Endothelial cell of umbilical vein (primary cell): ENCODE measurements around the gene RAB3IL1. TPM values are rescaled to one million over a fixed set of nuclear protein-coding genes. Genes with fewer than 3 reads are reported as not detected.

Experiments used
- BruUV-seq: library from RNA; stranded (reverse); fragments of 400-500 nt; replicated peaks from 2 replicates; lab custom pipeline; 2021; lab: Mats Ljungman, UMichigan
- CTCF ChIA-PET: fragments of 300-600, 350-600 bp; sonication (Branson Sonifier 250); formaldehyde crosslinking; loops from one replicate; lab custom pipeline; 2021; ENCODE audit warnings: antibody characterized with exemption, inconsistent platforms; lab: Charles Lee
- POLR2A ChIA-PET: fragments of 300-600, 350-600 bp; sonication (Branson Sonifier 250); formaldehyde crosslinking; loops from one replicate; lab custom pipeline; 2021; ENCODE audit warnings: antibody characterized with exemption, inconsistent platforms; lab: Charles Lee
- DNase-seq: peaks from one replicate; pipeline ENCODE4 v3.0.0-alpha.2; 2011; ENCODE audit warnings: low read depth, low spot score
- FAIRE-seq: peaks from 2 replicates; lab custom pipeline; 2011; peaks lifted over from hg19 to GRCh38; lab: Jason Lieb, UNC
- H2AFZ ChIP-seq: 2 replicates; pipeline ENCODE4 v1.6.0; 2012; ENCODE audit warnings: low read depth, low read length, control low read depth, inconsistent platforms
- H3K27ac ChIP-seq: 2 replicates; pipeline ENCODE4 v1.5.1; 2011; ENCODE audit warnings: low read depth, mild to moderate bottlenecking, control low read depth, low read length, moderate library complexity; ENCODE audit not compliant: insufficient read depth
- H3K27me3 ChIP-seq, 2 experiments: 2 replicates each; pipeline versions ENCODE4 v1.6.0 to v1.6.1; 2011; ENCODE audit warnings: low read length in 2 of 2, mixed read lengths in 1 of 2; ENCODE audit not compliant: control insufficient read depth in 2 of 2, insufficient read depth in 2 of 2
- H3K36me3 ChIP-seq, 2 experiments: 2 replicates in 1 of 2; 3 replicates in 1 of 2; pipeline ENCODE4 v1.5.1; 2011; ENCODE audit warnings: low read length in 2 of 2, mild to moderate bottlenecking in 1 of 2, moderate library complexity in 1 of 2; ENCODE audit not compliant: control insufficient read depth in 2 of 2, insufficient read depth in 2 of 2; ENCODE audit errors: extremely low read depth in 1 of 2
- H3K4me1 ChIP-seq: 3 replicates; pipeline ENCODE4 v1.5.1; 2011; ENCODE audit warnings: mild to moderate bottlenecking, low read length; ENCODE audit not compliant: control insufficient read depth, insufficient read depth; ENCODE audit errors: extremely low read depth
- H3K4me2 ChIP-seq: 2 replicates; pipeline ENCODE4 v1.6.1; 2011; ENCODE audit warnings: low read length, control low read depth, mixed read lengths; ENCODE audit not compliant: insufficient read depth
- H3K4me3 ChIP-seq, 3 experiments: fragments of 200-600 bp in 1 of 3; sonication (generic), shearing (Covaris generic) in 1 of 3; replicated peaks in 1 of 3; 2 replicates each; pipeline ENCODE4 v1.5.1; 2011 to 2016; ENCODE audit warnings: control low read depth in 3 of 3, low read length in 3 of 3, mild to moderate bottlenecking in 2 of 3, inconsistent platforms in 1 of 3, low read depth in 1 of 3, moderate library complexity in 1 of 3; ENCODE audit not compliant: insufficient read depth in 1 of 3
- H3K79me2 ChIP-seq: 2 replicates; pipeline ENCODE4 v1.6.0; 2012; ENCODE audit warnings: low read length, inconsistent platforms; ENCODE audit not compliant: control insufficient read depth, insufficient read depth
- H3K9ac ChIP-seq: replicated peaks from 2 replicates; pipeline ENCODE3; 2011; ENCODE audit warnings: low read length, control low read depth; ENCODE audit not compliant: insufficient read depth; ENCODE audit errors: extremely low read depth
- H3K9me1 ChIP-seq: replicated peaks from 3 replicates; pipeline ENCODE4 v1.6.0; 2011; ENCODE audit warnings: mild to moderate bottlenecking, low read length; ENCODE audit not compliant: control insufficient read depth, insufficient read depth; ENCODE audit errors: extremely low read depth
- H3K9me3 ChIP-seq: replicated peaks from 2 replicates; pipeline ENCODE4 v1.5.1; 2012; ENCODE audit warnings: low read length, inconsistent platforms; ENCODE audit not compliant: control insufficient read depth, insufficient read depth
- H4K20me1 ChIP-seq: replicated peaks from 2 replicates; pipeline ENCODE3; 2011; ENCODE audit warnings: mild to moderate bottlenecking, low read length; ENCODE audit not compliant: control insufficient read depth, insufficient read depth; ENCODE audit errors: extremely low read depth
- CTCF ChIP-seq, 2 donors: IDR thresholded peaks; 1 replicate in 1 of 2; 2 replicates in 1 of 2; pipeline ENCODE4 v1.5.1; 2011; ENCODE audit warnings: low read length in 2 of 2, mild to moderate bottlenecking in 2 of 2, moderate library complexity in 2 of 2, control low read depth in 1 of 2, inconsistent platforms in 1 of 2, low read depth in 1 of 2; ENCODE audit not compliant: insufficient read depth in 1 of 2; ENCODE audit errors: extremely low read depth in 1 of 2
- GATA2 ChIP-seq: IDR thresholded peaks from 2 replicates; pipeline ENCODE4 v1.7.0; 2011; ENCODE audit warnings: low read depth, mild to moderate bottlenecking, moderate library complexity, mixed read lengths, low read length; ENCODE audit not compliant: insufficient read length, insufficient read depth
- MYC ChIP-seq: IDR thresholded peaks from one replicate; pipeline ENCODE4 v1.6.1; 2011; ENCODE audit warnings: mild to moderate bottlenecking, low read depth, low read length
- POLR2A ChIP-seq: IDR thresholded peaks from 2 replicates; pipeline ENCODE4 v1.6.1; 2012; ENCODE audit warnings: low read depth, mild to moderate bottlenecking, control low read depth, low read length
- POLR2AphosphoS5 ChIP-seq: IDR thresholded peaks from 2 replicates; pipeline ENCODE4 v1.6.1; 2012; ENCODE audit warnings: low read depth, mild to moderate bottlenecking, control low read depth, low read length, moderate library complexity; ENCODE audit not compliant: insufficient read depth
- dilution Hi-C: fragments of 300-500 bp; cut with MboI; formaldehyde crosslinking; loops from one replicate; pipeline ENCODE4 v1.15.0; 2019; ENCODE audit warnings: low sequenced_read_pairs; ENCODE audit not compliant: extremely low pct_ligation_motif_present
- intact Hi-C: fragments of 100-400 bp; cut with micrococcal nuclease; formaldehyde crosslinking; loops from one replicate; pipeline ENCODE4 v1.10.0; 2022
- microRNA-seq: library from miRNA; unstranded; fragments of <30 nt; microRNA quantifications from one replicate; pipeline ENCODE4 v1.2.0, GENCODE V29; 2021; ENCODE audit warnings: borderline number of aligned reads, borderline replicate concordance
- polyA plus RNA-seq, 4 experiments: library from polyadenylated mRNA; depleted of rRNA in 3 of 4; stranded (reverse) in 3 of 4; unstranded in 1 of 4; fragments of >200 nt; gene quantifications; 2 replicates each; pipeline versions ENCODE4 v1.2.1 to v1.2.3, GENCODE V29; 2011 to 2012; ENCODE audit warnings: missing spikeins in 1 of 4
- small RNA-seq: library from RNA; depleted of rRNA; stranded (forward); fragments of <200 nt; gene quantifications from one replicate; pipeline ENCODE3, GENCODE V24; 2012; ENCODE audit warnings: low replicate concordance, low read depth; ENCODE audit not compliant: insufficient read depth, insufficient read length
- total RNA-seq: library from RNA; stranded (reverse); gene quantifications from 2 replicates; pipeline ENCODE4 v1.2.3, GENCODE V29; 2021

Gene RAB3IL1
- total and polyA plus RNA-seq, 2 donors (not counting 3 experiments of a cell fraction or from before 2014, with no cell fraction given): 1.8 to 3.6 TPM

- Histone ChIP-seq H3K27me3 (no peaks in the 10 kb centered on the region), H3K79me2 (peaks cover 8% of the 10 kb centered on the region), H3K4me3 (no peak overlapping the region), H2AFZ (no peak overlapping the region), H3K27ac (no peak overlapping the region), H3K9ac (no peak overlapping the region), H3K9me3 (no peaks in the 10 kb centered on the region), H4K20me1 (no peaks in the 10 kb centered on the region), H3K9me1 (no peaks in the 10 kb centered on the region), H3K4me1 (no peaks in the 10 kb centered on the region), H3K4me2 (no peak overlapping the region), H3K36me3 (peaks cover 35 to 45% of the 10 kb centered on the region in 2 experiments)
- CTCF ChIA-PET: interaction anchor here (0.7 to 1.3 kb wide), 2 partner anchors 23 to 234 kb away, joined by 3 read pairs; no protein-coding TSS in a partner anchor
- TF ChIP-seq POLR2AphosphoS5: no peak
- TF ChIP-seq GATA2: no peak
- TF ChIP-seq MYC: no peak
- TF ChIP-seq POLR2A: no peak
- no peak for TF ChIP-seq CTCF (IDR thresholded peaks at IDR 0.05; ENCODE audit: extremely low read depth in 1 of 2, insufficient read depth in 1 of 2, low read depth in 1 of 2, low read length in 2 of 2)
- POLR2A ChIA-PET: no interaction called here
- intact Hi-C loops (loop anchor here (2.0 kb wide), 1 partner anchor 51 kb away; no protein-coding TSS in a partner anchor), dilution Hi-C loops (no loop called here)
- no TSS peak for BruUV-seq
- FAIRE-seq (no peak), DNase-seq (no peak)
Observed at GRCh38 chr11:61847914-61848581, 69.3 kb downstream of the RAB3IL1 start.

Small RNAs within 50 kb of the gene (microRNA-seq; reads per million reads assigned to microRNA genes)
- 3.1 reads per million for gene MIR6746

Small RNAs within 50 kb of the gene (small RNA-seq; reads per million reads assigned to genes)
- not detected for gene MIR6746
- not detected for gene RNU6-1243P

Other genes with a start within 250 kb of the RAB3IL1 start
- gene DAGLA, start 237.2 kb downstream of the RAB3IL1 start, total RNA-seq: 3.5 and 4.7 TPM in 2 replicates
- gene DAGLA, start 237.2 kb downstream of the RAB3IL1 start, polyA plus RNA-seq: 2.5 and 2.9 TPM in 2 replicates
- 0.82 and 1.8 TPM in 2 replicates for gene MYRF, start 164.9 kb downstream of the RAB3IL1 start, total RNA-seq
- gene MYRF, start 164.9 kb downstream of the RAB3IL1 start, polyA plus RNA-seq: 0.98 and 1.1 TPM in 2 replicates
- gene TMEM258, start 125.0 kb downstream of the RAB3IL1 start, total RNA-seq: 139 and 140 TPM in 2 replicates
- gene TMEM258, start 125.0 kb downstream of the RAB3IL1 start, polyA plus RNA-seq: 534 and 632 TPM in 2 replicates
- 57.9 and 60.5 TPM in 2 replicates for gene FEN1, start 124.7 kb downstream of the RAB3IL1 start, total RNA-seq
- 22.9 and 29.3 TPM in 2 replicates for gene FEN1, start 124.7 kb downstream of the RAB3IL1 start, polyA plus RNA-seq
- 109 and 110 TPM in 2 replicates for gene FADS1, start 100.6 kb downstream of the RAB3IL1 start, total RNA-seq
- 121 and 125 TPM in 2 replicates for gene FADS1, start 100.6 kb downstream of the RAB3IL1 start, polyA plus RNA-seq
- 668 and 694 TPM in 2 replicates for gene FADS2, start 89.3 kb downstream of the RAB3IL1 start, total RNA-seq
- 898 and 969 TPM in 2 replicates for gene FADS2, start 89.3 kb downstream of the RAB3IL1 start, polyA plus RNA-seq
- gene FADS3, start 26.0 kb downstream of the RAB3IL1 start, total RNA-seq: 204 and 216 TPM in 2 replicates
- gene FADS3, start 26.0 kb downstream of the RAB3IL1 start, polyA plus RNA-seq: 346 and 506 TPM in 2 replicates
- gene BEST1, start 32.8 kb upstream of the RAB3IL1 start, total RNA-seq: 0.21 TPM in 1 of 2 replicates, not detected in the other
- 0.04 and 0.05 TPM in 2 replicates for gene BEST1, start 32.8 kb upstream of the RAB3IL1 start, polyA plus RNA-seq
- 2,371 and 2,501 TPM in 2 replicates for gene FTH1, start 50.1 kb upstream of the RAB3IL1 start, total RNA-seq
- 1,123 and 1,177 TPM in 2 replicates for gene FTH1, start 50.1 kb upstream of the RAB3IL1 start, polyA plus RNA-seq
- 73.6 and 86.8 TPM in 2 replicates for gene INCENP, start 206.4 kb upstream of the RAB3IL1 start, total RNA-seq
- gene INCENP, start 206.4 kb upstream of the RAB3IL1 start, polyA plus RNA-seq: 17.5 and 22.9 TPM in 2 replicates